DMS 273 treated with DMSO at 0.1 percent for 48 hours (cell line): ENCODE data around the gene PAPLN.

Experiments
- DNase-seq: peaks from one replicate; lab custom pipeline; 2025; lab: John Stamatoyannopoulos, UW

Gene PAPLN

DNA sequence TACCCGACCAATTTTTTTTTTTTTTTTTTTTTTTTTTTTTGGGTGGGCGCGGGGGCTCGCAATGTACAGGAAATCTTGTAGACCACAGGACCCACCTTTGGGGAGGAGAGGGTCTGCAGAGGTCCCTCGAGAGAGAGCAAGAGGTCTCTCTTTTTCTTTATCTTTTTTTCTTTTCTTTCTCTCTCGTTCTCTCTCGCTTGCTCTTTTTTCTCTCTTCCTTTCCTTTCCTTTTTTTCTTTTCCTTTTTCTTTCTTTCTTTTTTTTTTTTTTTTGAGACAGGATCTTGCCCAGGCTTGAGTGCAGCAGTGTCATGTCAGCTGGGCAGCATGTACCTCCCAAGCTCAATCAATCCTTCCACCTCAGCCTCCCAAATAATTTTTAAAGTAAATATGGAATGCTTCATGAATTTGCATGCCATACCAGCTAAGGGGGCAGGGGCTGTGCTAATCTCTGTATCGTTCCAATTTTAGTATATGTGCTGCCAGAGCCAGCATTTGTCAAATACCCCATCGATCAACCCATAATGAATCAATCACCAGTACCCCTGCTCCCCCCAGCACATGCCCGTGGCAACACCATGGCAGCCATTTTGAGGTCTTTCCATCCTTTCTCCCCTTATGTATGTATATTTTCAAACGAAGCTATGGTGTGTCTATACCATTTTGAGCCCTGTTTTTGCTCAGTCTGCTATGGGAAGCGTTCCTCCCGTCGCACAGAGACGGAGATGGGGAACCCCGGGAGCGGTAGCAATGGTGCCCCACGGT lies 9.3 kb downstream of the PAPLN start:
- no peak for DNase-seq

DNA sequence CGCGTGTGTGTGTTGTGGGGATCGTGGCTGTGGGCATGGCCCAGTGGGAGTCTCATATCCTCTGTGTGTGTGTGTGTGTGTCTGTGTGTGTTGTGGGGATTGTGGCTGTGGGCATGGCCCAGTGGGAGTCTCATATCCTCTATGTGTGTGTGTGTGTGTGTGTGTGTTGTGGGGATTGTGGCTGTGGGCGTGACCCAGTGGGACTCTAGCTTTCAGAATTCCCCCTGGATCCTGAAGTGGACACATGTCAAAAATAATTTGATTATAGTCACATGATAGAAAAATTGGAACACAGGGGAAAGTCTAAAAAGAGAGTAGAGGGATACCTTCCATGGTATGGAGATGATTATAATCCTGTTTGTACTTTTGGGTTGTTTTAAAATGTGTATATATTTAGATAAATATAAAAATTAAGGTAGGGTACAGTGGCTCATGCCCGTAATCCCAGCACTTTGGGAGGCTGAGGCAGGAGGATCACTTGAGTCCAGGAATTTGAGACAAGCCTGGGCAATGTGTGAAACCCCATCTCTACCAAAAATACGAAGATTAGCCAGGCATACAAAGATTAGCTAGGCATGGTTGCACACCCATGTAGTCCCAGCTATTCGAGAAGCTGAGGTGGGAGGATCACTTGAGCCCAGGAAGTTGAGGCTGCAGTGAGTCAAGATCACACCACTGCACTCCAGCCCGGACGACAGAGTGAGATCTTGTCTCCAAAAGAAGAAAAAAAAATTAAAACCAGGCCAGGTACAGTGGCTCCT lies 11.0 kb downstream of the PAPLN start:
- DNase-seq: no peak

DNA sequence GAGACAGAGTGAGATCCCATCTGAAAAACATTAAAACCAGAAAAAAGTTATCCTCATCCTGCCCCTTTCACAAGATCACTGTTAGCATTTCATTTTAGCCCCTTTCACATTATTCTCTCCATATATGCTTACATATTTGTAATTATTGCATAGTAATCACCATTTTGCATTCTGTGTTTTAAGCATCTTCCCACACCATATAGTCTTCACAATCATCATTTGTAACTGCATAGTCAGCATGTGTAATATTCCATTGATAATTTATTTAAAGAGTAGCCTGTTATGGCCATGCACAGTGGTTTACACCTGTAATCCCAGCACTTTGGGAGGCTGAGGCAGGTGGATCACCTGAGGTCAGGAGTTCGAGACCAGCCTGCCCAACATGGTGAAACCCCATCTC lies 11.8 kb downstream of the PAPLN start:
- DNase-seq: no peak

DNA sequence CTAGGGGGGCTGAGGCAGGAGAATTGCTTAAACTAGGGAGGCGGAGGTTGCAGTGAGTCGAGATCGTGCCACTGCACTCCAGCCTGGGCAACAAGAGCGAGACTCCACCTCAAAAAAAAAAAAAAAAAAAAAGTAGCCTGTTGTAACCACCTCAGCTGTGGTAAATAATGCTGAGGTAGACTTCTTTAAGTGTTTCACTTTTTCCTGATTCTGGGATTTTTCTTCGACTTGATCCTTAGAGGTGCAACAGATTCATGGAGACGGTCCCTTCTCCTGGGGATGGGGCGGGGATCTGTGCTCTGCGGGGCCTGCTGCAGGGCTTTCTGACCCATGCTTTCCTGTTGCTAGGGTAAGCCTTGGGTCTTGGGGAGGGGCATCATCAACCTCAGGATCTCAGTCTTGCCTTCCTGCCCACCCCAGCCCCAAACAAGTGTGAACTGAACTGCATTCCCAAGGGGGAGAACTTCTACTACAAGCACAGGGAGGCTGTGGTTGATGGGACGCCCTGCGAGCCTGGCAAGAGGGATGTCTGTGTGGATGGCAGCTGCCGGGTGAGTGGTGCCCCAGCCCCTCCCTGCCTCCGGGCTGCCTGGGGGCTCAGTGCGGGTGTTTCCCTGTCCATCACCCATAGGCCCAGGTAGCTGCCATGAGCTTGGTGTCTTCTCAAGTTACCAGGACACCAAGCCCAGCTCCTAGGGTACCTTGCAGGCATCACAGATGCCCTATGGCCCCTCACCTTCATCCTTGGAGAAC lies 12.4 kb downstream of the PAPLN start:
- no peak for DNase-seq

DNA sequence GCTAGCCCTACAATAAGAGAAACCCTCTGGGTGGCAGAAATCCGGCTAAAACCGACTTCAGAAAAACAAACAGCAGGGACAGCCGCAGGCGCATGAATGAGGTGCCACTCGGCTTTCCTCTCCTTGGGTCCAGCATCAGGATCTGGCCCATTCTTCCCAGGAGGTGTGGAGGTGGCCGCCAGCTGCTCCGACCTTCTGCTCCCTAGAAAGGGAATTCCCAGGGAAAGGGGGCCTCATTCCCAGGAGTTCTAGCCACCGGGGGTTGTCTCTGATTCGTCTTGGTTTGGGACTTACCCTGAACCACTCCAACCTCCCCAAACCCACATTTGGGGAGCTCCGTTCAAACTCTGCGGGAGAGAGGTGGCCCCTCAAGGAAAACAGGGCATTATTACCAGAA lies 13.0 kb downstream of the PAPLN start:
- no peak for DNase-seq

DNA sequence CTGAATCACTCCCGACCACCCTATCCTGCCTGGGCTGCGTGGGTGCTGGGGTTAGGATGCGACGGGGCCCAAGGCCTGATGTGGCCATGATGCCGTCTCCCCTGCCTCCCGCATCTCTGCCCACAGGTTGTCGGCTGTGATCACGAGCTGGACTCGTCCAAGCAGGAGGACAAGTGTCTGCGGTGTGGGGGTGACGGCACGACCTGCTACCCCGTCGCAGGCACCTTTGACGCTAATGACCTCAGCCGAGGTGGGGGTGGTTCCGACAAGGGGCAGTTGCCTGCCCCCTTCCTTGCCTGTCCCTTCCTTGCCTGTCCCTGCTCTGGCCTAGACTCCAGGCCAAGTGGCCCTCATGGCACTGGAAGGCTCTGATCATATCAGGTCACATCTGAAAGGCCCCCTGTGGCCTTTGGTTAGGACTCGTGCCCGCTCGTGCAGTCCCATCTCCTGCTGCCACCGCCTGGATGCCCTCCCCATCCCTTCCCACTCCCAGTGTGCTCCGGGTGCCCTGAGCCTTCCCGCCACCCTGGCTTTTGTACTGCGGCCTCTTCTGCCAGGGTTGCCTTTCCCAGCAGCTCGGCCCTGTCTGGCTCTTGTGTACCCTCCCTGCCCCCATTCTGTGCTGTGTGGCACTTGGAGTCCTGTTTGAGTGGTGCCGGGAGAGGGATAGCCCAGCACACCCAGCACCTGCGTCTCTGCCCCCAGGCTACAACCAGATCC lies 13.6 kb downstream of the PAPLN start:
- no peak for DNase-seq

DNA sequence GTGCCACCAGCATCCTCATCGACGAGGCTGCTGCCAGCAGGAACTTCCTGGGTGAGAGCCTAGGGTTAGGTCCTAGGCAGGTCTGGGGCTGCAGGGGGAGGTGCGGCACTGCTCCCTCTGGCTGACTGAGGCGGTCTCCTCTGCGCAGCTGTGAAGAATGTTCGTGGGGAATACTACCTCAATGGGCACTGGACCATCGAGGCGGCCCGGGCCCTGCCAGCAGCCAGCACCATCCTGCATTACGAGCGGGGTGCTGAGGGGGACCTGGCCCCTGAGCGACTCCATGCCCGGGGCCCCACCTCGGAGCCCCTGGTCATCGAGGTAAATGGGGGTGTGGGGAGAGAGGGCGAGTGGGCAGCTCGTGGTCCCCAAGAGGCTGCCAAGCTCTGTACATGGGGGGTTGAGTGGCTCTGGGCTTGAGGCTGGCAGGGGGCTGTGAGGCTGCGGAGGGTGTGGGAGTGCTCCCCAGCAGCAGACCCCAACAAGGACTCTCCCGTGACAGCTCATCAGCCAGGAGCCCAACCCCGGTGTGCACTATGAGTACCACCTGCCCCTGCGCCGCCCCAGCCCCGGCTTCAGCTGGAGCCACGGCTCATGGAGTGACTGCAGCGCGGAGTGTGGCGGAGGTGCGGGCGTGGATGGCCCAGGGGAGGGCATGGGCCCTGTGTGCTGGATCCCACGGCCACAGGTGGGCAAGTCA lies 14.4 kb downstream of the PAPLN start:
- DNase-seq: no peak

DNA sequence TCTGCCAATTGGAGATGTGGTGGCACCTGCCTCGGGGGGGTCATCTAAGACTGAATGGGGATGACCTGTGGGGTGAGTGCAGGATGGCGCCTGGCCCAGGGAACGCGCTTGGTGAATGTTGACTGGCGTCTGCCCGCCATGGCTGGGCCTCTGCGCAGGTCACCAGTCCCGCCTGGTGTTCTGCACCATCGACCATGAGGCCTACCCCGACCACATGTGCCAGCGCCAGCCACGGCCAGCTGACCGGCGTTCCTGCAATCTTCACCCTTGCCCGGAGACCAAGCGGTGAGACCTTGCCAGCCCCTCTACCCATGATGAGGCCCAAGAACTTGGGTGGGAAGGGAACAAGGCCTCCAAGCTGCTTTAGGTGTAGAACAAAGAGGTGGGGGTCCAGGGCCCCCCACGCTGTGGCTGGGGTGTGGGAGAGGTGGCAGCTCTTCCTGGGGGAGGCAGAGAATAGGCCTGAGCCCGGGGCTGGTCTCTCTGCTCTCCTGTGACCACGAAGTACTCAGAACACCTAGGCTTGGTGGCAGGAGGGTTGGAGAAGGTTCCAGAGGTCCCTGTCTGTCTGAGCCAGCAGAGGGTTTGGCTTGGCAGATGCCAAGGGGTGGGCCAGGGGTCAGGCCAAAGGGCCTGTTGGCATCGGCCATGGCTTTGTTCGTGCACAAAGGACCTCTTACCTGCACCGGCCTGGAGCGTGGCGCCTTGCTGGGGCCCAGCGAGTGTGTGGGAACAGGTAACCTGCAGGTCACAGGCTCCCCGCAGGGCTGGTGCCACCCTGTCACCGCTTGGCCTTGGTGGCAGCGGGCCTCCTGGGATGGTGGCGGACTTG lies 15.4 kb downstream of the PAPLN start:
- no peak for DNase-seq

DNA sequence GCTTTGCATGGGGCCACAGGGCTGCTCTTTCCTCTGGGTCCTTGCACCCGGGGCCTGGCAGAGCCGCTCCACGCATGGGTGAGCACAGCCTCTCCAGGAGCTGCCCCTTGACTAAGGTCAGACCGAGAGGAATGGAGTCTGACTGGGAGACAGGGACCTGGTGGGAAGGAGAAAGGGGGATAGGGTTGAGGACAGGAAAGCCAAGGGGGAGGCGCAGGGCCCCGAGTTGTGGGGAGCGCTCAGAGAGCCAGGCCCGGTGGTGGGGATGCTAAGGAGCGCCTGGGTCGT lies 16.0 kb downstream of the PAPLN start:
- DNase-seq: no peak

DNA sequence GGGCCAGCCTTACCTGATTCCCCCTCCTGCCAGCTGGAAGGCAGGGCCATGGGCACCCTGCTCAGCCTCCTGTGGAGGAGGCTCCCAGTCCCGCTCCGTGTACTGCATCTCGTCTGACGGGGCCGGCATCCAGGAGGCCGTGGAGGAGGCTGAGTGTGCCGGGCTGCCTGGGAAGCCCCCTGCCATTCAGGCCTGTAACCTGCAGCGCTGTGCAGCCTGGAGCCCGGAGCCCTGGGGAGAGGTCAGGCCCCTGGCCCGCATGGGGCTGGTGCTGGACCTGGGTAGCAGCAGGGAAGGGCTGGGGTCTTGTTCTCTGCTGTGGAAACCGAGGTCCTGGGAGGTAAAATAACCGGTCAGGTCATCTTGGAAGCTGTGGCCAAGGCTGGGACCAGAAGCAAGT lies 16.4 kb downstream of the PAPLN start:
- DNase-seq: no peak

DNA sequence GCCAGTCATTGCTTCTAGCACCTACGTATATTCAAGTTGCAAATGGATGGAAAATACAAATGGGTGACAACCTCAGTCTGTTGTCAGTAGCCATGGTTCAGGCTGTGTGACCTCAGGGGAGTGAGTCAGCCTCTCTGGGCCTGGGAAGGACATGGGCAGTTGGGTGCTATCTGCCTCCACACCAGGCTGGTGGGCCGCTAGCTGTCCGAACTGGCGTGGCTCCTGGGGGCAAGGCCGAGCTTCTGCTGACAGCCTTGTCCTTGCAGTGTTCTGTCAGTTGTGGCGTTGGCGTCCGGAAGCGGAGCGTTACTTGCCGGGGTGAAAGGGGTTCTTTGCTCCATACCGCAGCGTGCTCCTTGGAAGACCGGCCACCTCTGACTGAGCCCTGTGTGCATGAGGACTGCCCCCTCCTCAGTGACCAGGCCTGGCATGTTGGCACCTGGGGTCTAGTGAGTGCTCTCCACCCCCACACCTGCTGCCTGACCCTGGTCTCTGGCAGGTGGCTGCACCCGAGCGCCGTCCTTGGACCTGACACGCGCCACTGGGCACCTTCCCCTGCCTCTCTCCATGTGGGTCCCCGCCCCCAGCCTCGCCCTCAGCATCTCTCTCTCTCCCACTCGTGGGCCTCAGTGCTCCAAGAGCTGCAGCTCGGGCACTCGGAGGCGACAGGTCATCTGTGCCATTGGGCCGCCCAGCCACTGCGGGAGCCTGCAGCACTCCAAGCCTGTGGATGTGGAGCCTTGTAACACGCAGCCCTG lies 17.1 kb downstream of the PAPLN start:
- DNase-seq: no peak

DNA sequence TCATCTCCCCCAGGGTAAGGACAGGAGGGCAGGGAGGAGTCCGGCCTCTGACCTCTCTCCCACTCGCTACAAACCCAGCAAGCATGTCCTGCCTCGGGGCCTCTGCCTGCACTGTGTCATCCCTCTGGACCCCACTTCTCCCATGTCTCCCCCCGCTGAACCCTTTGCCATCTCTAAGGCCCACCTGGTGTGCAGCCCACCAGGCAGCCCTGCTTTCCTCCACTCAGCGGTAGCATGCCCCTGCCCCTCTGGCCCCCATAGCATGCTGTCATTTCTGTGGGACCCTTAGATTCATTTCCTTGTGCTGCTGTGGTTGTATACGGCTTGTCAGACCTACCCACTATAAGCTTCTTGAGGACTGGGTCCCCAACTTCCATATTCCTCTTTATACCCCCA lies 17.7 kb downstream of the PAPLN start:
- no peak for DNase-seq

DNA sequence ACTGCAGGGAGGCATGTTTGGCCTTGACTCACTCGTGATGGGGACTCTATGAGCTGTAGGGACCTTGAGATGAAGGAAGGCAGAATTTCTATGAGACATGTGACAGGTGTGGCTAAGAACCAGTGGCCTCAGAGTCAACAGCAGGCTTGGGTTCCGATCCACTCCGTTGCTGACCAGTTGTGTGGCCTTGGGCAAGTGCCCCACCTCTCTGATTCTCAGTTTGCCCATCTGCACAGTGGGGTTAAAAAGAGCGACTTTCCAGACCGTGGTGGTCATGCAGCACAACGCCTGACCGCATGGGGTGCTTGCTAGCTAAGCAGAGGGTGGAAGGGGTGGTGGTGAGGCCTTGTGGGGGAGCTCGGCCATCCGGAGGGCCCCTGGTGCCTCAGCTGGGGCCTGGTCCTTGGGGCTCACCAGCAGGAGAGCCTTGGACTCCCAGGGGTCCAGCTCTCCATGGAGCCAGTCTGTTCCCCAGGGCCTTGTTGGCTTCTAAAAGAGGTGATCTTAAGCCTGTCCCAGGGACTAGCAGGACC lies 18.5 kb downstream of the PAPLN start:
- no peak for DNase-seq

DNA sequence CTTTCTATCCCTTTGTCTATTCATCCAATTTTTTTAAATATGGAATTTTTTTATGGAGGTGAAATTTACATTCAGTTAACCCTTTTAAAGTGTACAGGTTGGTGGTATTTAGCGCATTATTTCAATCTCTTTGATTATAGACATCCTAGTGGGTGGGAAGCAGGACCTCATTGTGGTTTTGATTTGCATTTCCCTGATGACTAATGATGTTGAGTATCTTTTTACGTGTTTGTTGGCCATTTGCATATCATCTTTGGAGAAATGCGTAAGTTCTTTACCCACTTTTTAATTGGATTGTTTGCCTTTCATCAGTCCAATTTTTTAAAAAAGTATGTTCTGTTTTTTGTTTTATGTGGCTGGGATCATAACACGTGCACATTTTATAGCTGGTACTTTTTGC lies 20.8 kb downstream of the PAPLN start:
- no peak for DNase-seq

DNA sequence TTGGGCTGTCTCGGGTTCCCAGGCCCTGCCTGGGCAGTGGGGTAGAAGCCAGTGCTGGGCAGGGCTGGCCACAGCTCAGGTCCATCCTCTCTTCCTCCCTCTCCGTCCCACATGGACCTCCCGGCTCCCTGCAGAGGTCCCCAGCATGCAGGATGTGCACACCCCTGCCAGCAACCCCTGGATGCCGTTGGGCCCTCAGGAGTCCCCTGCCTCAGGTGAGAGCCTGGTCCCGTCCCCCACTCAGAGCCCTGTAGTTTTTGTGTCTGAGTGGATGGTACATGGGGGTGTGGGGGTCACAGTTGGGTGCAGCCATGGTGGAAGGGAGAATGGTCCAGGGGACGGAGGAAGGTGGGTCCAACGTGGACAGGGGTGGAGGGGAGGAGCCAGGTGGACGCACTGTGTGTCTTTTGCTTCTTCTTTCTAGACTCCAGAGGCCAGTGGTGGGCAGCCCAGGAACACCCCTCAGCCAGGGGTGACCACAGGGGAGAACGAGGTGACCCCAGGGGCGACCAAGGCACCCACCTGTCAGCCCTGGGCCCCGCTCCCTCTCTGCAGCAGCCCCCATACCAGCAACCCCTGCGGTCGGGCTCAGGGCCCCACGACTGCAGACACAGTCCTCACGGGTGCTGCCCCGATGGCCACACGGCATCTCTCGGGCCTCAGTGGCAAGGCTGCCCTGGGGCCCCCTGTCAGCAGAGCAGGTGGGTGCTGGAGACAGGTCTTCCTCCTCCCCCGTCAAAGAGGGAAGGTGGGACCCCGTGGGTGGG lies 21.7 kb downstream of the PAPLN start:
- no peak for DNase-seq

DNA sequence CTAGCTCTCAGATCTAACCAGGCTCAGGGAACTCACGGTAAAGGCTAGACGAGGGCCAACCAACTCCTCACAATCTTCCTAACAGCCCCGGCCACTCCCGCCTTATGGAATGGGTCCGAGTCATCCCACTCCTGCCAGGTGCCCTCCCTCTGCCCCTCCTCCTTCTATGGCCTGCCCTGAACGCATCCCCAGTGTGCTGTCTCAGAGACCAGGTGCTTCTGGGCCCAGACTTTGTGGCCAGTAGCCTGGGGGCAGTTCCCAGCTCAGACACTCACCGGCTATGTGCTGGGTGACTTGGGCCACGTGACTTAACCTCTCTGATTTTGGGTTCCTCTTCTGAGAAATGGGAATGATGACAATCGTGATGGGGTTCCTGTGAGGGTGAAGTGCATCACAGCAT lies 22.5 kb downstream of the PAPLN start:
- DNase-seq: no peak

DNA sequence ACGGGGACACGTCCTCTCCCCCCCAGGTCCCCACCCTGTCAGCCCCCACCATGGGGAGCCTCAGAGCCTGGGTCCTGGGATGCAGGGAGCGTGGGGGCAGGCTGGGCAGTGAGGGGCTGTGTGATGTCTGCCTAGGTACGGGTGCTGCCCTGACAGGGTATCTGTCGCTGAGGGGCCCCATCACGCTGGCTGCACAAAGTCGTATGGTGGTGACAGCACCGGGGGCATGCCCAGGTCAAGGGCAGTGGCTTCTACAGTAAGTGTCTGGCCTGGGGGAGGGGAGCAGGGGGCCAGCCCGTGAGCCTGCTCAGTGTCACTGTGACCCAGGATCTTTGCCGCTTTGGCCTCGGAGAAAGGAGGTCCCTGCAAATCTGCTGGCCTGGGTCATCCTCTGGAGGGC lies 23.3 kb downstream of the PAPLN start:
- no peak for DNase-seq

DNA sequence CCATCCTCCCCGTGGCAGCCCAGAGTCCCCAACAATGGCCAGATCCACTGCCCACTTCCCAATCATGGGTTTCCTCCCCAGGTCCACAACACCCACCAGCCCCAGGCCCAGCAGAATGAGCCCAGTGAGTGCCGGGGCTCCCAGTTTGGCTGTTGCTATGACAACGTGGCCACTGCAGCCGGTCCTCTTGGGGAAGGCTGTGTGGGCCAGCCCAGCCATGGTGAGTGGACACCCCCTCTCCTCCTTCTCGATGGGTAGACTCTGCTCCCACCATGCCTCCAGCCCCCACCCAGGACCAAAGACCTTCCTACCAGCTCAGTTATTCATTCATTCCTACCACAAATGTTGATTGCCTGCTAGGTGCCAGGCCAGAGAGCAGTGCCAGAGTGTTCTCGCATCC lies 23.8 kb downstream of the PAPLN start:
- DNase-seq: no peak
